HEK293 (cell line): Measurements from ENCODE around the gene FBH1.

Experiments used
- GLIS1 ChIP-seq: fragments of 450-650 bp; formaldehyde crosslinking; IDR thresholded peaks from 2 replicates; pipeline ENCODE4 v1.5.1; 2016; ENCODE audit warnings: missing biosample characterization, missing genetic modification characterization
- TRIM28 ChIP-seq: IDR thresholded peaks from 2 replicates; pipeline ENCODE4 v1.6.1; 2011; ENCODE audit warnings: low read length, control low read depth, borderline replicate concordance
- ZBTB11 ChIP-seq: fragments of 450-650 bp; formaldehyde crosslinking; conservative IDR thresholded peaks from 2 replicates; pipeline ENCODE4 v1.5.1; 2016; ENCODE audit warnings: low read depth, missing biosample characterization, missing genetic modification characterization
- ZFP69B ChIP-seq: fragments of 450-650 bp; formaldehyde crosslinking; IDR thresholded peaks from 2 replicates; pipeline ENCODE4 v1.5.1; 2016; ENCODE audit warnings: missing biosample characterization, missing genetic modification characterization
- ZNF112 ChIP-seq: fragments of 450-650 bp; formaldehyde crosslinking; IDR thresholded peaks from 2 replicates; pipeline ENCODE4 v1.5.0; 2017; ENCODE audit warnings: missing biosample characterization, missing genetic modification characterization
- ZNF223 ChIP-seq: fragments of 450-650 bp; formaldehyde crosslinking; IDR thresholded peaks from 2 replicates; pipeline ENCODE4 v1.5.1; 2016; ENCODE audit warnings: missing biosample characterization, missing genetic modification characterization
- ZNF292 ChIP-seq: fragments of 450-650 bp; formaldehyde crosslinking; IDR thresholded peaks from 2 replicates; pipeline ENCODE4 v1.5.1; 2016; ENCODE audit warnings: low read depth, missing biosample characterization, missing genetic modification characterization, borderline replicate concordance
- ZNF302 ChIP-seq: fragments of 450-650 bp; formaldehyde crosslinking; IDR thresholded peaks from 2 replicates; pipeline ENCODE4 v1.5.1; 2016; ENCODE audit warnings: missing biosample characterization, missing genetic modification characterization, low read depth
- ZNF311 ChIP-seq: fragments of 450-650 bp; formaldehyde crosslinking; IDR thresholded peaks from 2 replicates; pipeline ENCODE4 v1.5.1; 2017; ENCODE audit warnings: missing biosample characterization, missing genetic modification characterization, borderline replicate concordance
- ZNF416 ChIP-seq: fragments of 450-650 bp; formaldehyde crosslinking; IDR thresholded peaks from 2 replicates; pipeline ENCODE4 v1.5.1; 2016; ENCODE audit warnings: missing biosample characterization, missing genetic modification characterization
- ZNF501 ChIP-seq: fragments of 450-650 bp; formaldehyde crosslinking; IDR thresholded peaks from 2 replicates; pipeline ENCODE4 v1.5.1; 2016; ENCODE audit warnings: missing biosample characterization, missing genetic modification characterization
- ZNF510 ChIP-seq: fragments of 450-650 bp; formaldehyde crosslinking; IDR thresholded peaks from 2 replicates; pipeline ENCODE4 v1.5.1; 2018; ENCODE audit warnings: mild to moderate bottlenecking, missing genetic modification characterization, missing biosample characterization; ENCODE audit not compliant: insufficient replicate concordance
- ZNF521 ChIP-seq: fragments of 450-650 bp; formaldehyde crosslinking; IDR thresholded peaks from 2 replicates; pipeline ENCODE4 v1.5.1; 2017; ENCODE audit warnings: missing biosample characterization, mild to moderate bottlenecking, missing genetic modification characterization
- ZNF530 ChIP-seq: fragments of 450-650 bp; formaldehyde crosslinking; IDR thresholded peaks from 2 replicates; pipeline ENCODE4 v1.5.1; 2016; ENCODE audit warnings: low read depth, missing biosample characterization, missing genetic modification characterization
- ZNF629 ChIP-seq: fragments of 450-650 bp; formaldehyde crosslinking; IDR thresholded peaks from 2 replicates; pipeline ENCODE4 v1.5.1; 2017; ENCODE audit warnings: missing biosample characterization, missing genetic modification characterization
- ZNF658 ChIP-seq: fragments of 450-650 bp; formaldehyde crosslinking; IDR thresholded peaks from 2 replicates; pipeline ENCODE4; 2016; ENCODE audit warnings: missing biosample characterization, missing genetic modification characterization
- ZNF707 ChIP-seq: fragments of 450-650 bp; formaldehyde crosslinking; IDR thresholded peaks from 2 replicates; pipeline ENCODE4 v1.5.1; 2016; ENCODE audit warnings: missing biosample characterization, missing genetic modification characterization
- ZNF76 ChIP-seq: fragments of 450-650 bp; formaldehyde crosslinking; IDR thresholded peaks from 2 replicates; pipeline ENCODE4; 2016; ENCODE audit warnings: low read depth, missing biosample characterization, missing genetic modification characterization, borderline replicate concordance
- ZNF791 ChIP-seq: fragments of 450-650 bp; formaldehyde crosslinking; IDR thresholded peaks from 2 replicates; pipeline ENCODE4 v1.5.1; 2016; ENCODE audit warnings: missing biosample characterization, missing genetic modification characterization
- ZSCAN23 ChIP-seq: fragments of 450-650 bp; formaldehyde crosslinking; IDR thresholded peaks from 2 replicates; pipeline ENCODE4 v1.5.1; 2016; ENCODE audit warnings: missing biosample characterization, missing genetic modification characterization
- TF ChIP-seq, protein P1 (sequence below): IDR thresholded peaks from 2 replicates; pipeline ENCODE4 v1.6.1; 2011; ENCODE audit warnings: mild to moderate bottlenecking, low read depth, low read length, borderline replicate concordance
- TF ChIP-seq, protein P2 (sequence below): fragments of 450-650 bp; formaldehyde crosslinking; IDR thresholded peaks from 2 replicates; pipeline ENCODE4 v1.5.1; 2016; ENCODE audit warnings: missing biosample characterization, missing genetic modification characterization
- TF ChIP-seq, protein P3 (sequence below): fragments of 450-650 bp; formaldehyde crosslinking; IDR thresholded peaks from 2 replicates; pipeline ENCODE4 v1.5.1; 2016; ENCODE audit warnings: missing biosample characterization, missing genetic modification characterization
- TF ChIP-seq, protein P4 (sequence below): fragments of 450-650 bp; formaldehyde crosslinking; IDR thresholded peaks from 2 replicates; pipeline ENCODE4 v1.5.1; 2016; ENCODE audit warnings: missing biosample characterization, missing genetic modification characterization
- TF ChIP-seq, protein P5 (sequence below): fragments of 450-650 bp; formaldehyde crosslinking; IDR thresholded peaks from 2 replicates; pipeline ENCODE4 v1.5.1; 2016; ENCODE audit warnings: missing biosample characterization, missing genetic modification characterization, borderline replicate concordance

FBH1 gene

DNA sequence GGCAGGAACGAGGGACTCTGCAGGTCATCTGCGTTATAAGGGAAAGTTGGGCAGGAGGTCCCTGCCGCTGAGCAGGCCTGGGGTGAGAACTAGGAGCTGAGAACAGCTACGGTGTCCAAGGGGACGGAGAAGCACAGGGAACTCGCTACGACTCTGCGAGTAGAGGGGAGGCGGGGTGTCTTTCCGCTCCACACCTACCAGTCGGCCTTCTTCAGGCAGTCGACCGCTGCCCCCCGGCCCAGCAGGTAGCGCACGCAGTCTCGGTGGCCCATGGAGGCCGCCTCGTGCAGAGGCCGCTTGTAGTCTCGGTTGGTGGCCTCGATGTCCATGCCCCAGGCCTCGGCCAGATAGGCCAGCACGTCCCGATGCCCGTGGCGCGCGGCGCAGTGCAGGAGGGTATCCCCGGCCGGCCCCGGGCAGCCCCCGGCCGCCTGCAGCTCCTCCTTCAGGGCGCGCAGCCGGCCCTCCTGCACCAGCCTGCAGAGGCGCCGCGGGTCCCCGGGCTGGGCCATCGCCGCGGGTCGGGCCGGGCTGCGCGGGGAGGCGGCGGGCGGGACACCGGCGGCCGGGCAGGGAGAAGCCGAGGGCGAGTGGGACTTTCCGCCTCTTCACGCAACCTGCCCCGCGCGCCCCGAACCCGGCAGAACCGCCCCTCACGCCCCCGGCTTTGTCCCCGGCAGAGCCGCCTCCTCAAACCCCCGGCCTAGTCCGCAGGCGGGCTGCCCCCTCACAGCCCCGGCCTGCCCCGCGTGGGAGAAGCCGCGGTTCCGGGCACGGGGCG lies 1.0 kb upstream of the FBH1 start (continued):
- TF ChIP-seq ZBTB11 (tag by site-specific recombination), result peak; percentile 38; the same call in 1 of the 2 replicates
- no peak for TF ChIP-seq ZNF292
- no peak for TF ChIP-seq TRIM28
- TF ChIP-seq, protein P1, sequence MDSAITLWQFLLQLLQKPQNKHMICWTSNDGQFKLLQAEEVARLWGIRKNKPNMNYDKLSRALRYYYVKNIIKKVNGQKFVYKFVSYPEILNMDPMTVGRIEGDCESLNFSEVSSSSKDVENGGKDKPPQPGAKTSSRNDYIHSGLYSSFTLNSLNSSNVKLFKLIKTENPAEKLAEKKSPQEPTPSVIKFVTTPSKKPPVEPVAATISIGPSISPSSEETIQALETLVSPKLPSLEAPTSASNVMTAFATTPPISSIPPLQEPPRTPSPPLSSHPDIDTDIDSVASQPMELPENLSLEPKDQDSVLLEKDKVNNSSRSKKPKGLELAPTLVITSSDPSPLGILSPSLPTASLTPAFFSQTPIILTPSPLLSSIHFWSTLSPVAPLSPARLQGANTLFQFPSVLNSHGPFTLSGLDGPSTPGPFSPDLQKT, result no peak
- TF ChIP-seq GLIS1 (tag by site-specific recombination), result no peak
- TF ChIP-seq, protein P2, sequence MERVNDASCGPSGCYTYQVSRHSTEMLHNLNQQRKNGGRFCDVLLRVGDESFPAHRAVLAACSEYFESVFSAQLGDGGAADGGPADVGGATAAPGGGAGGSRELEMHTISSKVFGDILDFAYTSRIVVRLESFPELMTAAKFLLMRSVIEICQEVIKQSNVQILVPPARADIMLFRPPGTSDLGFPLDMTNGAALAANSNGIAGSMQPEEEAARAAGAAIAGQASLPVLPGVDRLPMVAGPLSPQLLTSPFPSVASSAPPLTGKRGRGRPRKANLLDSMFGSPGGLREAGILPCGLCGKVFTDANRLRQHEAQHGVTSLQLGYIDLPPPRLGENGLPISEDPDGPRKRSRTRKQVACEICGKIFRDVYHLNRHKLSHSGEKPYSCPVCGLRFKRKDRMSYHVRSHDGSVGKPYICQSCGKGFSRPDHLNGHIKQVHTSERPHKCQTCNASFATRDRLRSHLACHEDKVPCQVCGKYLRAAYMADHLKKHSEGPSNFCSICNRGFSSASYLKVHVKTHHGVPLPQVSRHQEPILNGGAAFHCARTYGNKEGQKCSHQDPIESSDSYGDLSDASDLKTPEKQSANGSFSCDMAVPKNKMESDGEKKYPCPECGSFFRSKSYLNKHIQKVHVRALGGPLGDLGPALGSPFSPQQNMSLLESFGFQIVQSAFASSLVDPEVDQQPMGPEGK (tag by site-specific recombination), result peak; percentile 20; the same call in 1 of the 2 replicates
- TF ChIP-seq ZFP69B (tag by site-specific recombination), result no peak
- TF ChIP-seq ZNF112 (tag by site-specific recombination), result no peak
- TF ChIP-seq ZNF629 (tag by site-specific recombination), result no peak
- TF ChIP-seq ZNF416 (tag by site-specific recombination), result no peak
- TF ChIP-seq ZNF311, result no peak
- TF ChIP-seq ZNF530, result no peak
- TF ChIP-seq, protein P3, sequence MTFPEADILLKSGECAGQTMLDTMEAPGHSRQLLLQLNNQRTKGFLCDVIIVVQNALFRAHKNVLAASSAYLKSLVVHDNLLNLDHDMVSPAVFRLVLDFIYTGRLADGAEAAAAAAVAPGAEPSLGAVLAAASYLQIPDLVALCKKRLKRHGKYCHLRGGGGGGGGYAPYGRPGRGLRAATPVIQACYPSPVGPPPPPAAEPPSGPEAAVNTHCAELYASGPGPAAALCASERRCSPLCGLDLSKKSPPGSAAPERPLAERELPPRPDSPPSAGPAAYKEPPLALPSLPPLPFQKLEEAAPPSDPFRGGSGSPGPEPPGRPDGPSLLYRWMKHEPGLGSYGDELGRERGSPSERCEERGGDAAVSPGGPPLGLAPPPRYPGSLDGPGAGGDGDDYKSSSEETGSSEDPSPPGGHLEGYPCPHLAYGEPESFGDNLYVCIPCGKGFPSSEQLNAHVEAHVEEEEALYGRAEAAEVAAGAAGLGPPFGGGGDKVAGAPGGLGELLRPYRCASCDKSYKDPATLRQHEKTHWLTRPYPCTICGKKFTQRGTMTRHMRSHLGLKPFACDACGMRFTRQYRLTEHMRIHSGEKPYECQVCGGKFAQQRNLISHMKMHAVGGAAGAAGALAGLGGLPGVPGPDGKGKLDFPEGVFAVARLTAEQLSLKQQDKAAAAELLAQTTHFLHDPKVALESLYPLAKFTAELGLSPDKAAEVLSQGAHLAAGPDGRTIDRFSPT (tag by site-specific recombination), result peak; percentile 21; the same call in 1 of the 2 replicates
- peak; percentile 20; the same call in 1 of the 2 replicates for TF ChIP-seq ZNF501 (tag by site-specific recombination)
- TF ChIP-seq ZSCAN23 (tag by site-specific recombination), result no peak
- no peak for TF ChIP-seq ZNF707 (tag by site-specific recombination)
- no peak for TF ChIP-seq ZNF658
- no peak for TF ChIP-seq ZNF791 (tag by site-specific recombination)
- TF ChIP-seq ZNF510 (tag by site-specific recombination), result no peak
- TF ChIP-seq, protein P4, sequence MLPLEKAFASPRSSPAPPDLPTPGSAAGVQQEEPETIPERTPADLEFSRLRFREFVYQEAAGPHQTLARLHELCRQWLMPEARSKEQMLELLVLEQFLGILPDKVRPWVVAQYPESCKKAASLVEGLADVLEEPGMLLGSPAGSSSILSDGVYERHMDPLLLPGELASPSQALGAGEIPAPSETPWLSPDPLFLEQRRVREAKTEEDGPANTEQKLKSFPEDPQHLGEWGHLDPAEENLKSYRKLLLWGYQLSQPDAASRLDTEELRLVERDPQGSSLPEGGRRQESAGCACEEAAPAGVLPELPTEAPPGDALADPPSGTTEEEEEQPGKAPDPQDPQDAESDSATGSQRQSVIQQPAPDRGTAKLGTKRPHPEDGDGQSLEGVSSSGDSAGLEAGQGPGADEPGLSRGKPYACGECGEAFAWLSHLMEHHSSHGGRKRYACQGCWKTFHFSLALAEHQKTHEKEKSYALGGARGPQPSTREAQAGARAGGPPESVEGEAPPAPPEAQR (tag by site-specific recombination), result no peak
- 0 out of 2 replicates have a peak, but pooled peaks have one; percentile 19 for TF ChIP-seq ZNF76
- no peak for TF ChIP-seq ZNF223 (tag by site-specific recombination)
- TF ChIP-seq ZNF302 (tag by site-specific recombination), result no peak
- TF ChIP-seq, protein P5, sequence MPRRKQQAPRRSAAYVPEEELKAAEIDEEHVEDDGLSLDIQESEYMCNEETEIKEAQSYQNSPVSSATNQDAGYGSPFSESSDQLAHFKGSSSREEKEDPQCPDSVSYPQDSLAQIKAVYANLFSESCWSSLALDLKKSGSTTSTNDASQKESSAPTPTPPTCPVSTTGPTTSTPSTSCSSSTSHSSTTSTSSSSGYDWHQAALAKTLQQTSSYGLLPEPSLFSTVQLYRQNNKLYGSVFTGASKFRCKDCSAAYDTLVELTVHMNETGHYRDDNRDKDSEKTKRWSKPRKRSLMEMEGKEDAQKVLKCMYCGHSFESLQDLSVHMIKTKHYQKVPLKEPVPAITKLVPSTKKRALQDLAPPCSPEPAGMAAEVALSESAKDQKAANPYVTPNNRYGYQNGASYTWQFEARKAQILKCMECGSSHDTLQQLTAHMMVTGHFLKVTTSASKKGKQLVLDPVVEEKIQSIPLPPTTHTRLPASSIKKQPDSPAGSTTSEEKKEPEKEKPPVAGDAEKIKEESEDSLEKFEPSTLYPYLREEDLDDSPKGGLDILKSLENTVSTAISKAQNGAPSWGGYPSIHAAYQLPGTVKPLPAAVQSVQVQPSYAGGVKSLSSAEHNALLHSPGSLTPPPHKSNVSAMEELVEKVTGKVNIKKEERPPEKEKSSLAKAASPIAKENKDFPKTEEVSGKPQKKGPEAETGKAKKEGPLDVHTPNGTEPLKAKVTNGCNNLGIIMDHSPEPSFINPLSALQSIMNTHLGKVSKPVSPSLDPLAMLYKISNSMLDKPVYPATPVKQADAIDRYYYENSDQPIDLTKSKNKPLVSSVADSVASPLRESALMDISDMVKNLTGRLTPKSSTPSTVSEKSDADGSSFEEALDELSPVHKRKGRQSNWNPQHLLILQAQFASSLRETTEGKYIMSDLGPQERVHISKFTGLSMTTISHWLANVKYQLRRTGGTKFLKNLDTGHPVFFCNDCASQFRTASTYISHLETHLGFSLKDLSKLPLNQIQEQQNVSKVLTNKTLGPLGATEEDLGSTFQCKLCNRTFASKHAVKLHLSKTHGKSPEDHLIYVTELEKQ (tag by site-specific recombination), result no peak
- TF ChIP-seq ZNF521 (tag by site-specific recombination), result no peak
